SW480 (cell line): ENCODE measurements around the gene PGC.
"Not testable (repeated sequence)": the region's sequence is repeated elsewhere in the genome, so short reads cannot be mapped to it uniquely, and the experiment has no call there.

Experiments
- DNase-seq: peaks from one replicate; pipeline ENCODE4 v3.0.0-alpha.2; 2016; ENCODE audit warnings: low spot score

PGC gene

GRCh38 chr6:41775293-41775882, 28.2 kb upstream of the PGC start:
- no peak for DNase-seq

GRCh38 chr6:41774841-41775240, 27.6 kb upstream of the PGC start:
- no peak for DNase-seq

- no peak for DNase-seq
These were observed 24.1 kb upstream of the PGC start for GRCh38 chr6:41771058-41771983.

GRCh38 chr6:41770381-41771057, 23.3 kb upstream of the PGC start:
- DNase-seq: no peak

- no peak for DNase-seq
These were observed 22.2 kb upstream of the PGC start for GRCh38 chr6:41769376-41769775.

- no peak for DNase-seq
These were observed 21.5 kb upstream of the PGC start for GRCh38 chr6:41768545-41769308.

GRCh38 chr6:41767112-41767833, 20.1 kb upstream of the PGC start:
- DNase-seq: no peak

GRCh38 chr6:41766043-41766664, 19.0 kb upstream of the PGC start:
- not testable (repeated sequence) for DNase-seq

GRCh38 chr6:41763470-41763869, 16.3 kb upstream of the PGC start:
- no peak for DNase-seq

GRCh38 chr6:41759905-41760579, 12.8 kb upstream of the PGC start:
- no peak for DNase-seq

- no peak for DNase-seq
These were observed 12.1 kb upstream of the PGC start for GRCh38 chr6:41759106-41759904.

- no peak for DNase-seq
These were observed 11.4 kb upstream of the PGC start for GRCh38 chr6:41758641-41759035.

GRCh38 chr6:41757931-41758640, 10.9 kb upstream of the PGC start:
- no peak for DNase-seq

- no peak for DNase-seq
These were observed 10.1 kb upstream of the PGC start for GRCh38 chr6:41757271-41757670.

- DNase-seq: peak; percentile 45
These were observed 9.2 kb upstream of the PGC start for GRCh38 chr6:41756354-41756753.

GRCh38 chr6:41755895-41756294, 8.7 kb upstream of the PGC start:
- DNase-seq: no peak

- DNase-seq: no peak
These were observed 3.2 kb upstream of the PGC start for GRCh38 chr6:41750374-41750773.

GRCh38 chr6:41748542-41748941, 1.3 kb upstream of the PGC start:
- DNase-seq: no peak

GRCh38 chr6:41748102-41748477, 893 bp upstream of the PGC start:
- DNase-seq: no peak
